Hematopoietic multipotent progenitor cell treated with erythropoietin and hydrocortisone succinate and interleukin-3 and kit ligand, for 17 days (in vitro differentiated cells): ENCODE measurements around the gene KIF21B.
"Not testable (repeated sequence)": the region's sequence is repeated elsewhere in the genome, so short reads cannot be mapped to it uniquely, and the experiment has no call there.

Source experiments
- DNase-seq: peaks from one replicate; pipeline ENCODE4 v3.0.0-alpha.2; 2015; ENCODE audit warnings: low spot score

Gene KIF21B

GRCh38 chr1:200935286-200935962 is 88.1 kb downstream of the KIF21B start:
- DNase-seq, result not testable (repeated sequence)

- DNase-seq, result no peak
Observed at GRCh38 chr1:200934676-200935245, 88.8 kb downstream of the KIF21B start.

- no peak for DNase-seq
Observed at GRCh38 chr1:200931776-200932175, 91.7 kb downstream of the KIF21B start.

- DNase-seq, result not testable (repeated sequence)
Observed at GRCh38 chr1:200930285-200930684, 93.2 kb downstream of the KIF21B start.

GRCh38 chr1:200929530-200930278 is 93.8 kb downstream of the KIF21B start:
- no peak for DNase-seq

GRCh38 chr1:200925831-200926230 is 97.7 kb downstream of the KIF21B start:
- DNase-seq, result no peak

GRCh38 chr1:200923601-200924000 is 99.9 kb downstream of the KIF21B start:
- no peak for DNase-seq

GRCh38 chr1:200922406-200922805 is 101.1 kb downstream of the KIF21B start:
- no peak for DNase-seq

- no peak for DNase-seq
Observed at GRCh38 chr1:200921571-200922110, 101.9 kb downstream of the KIF21B start.
